ENCODE measurements around the gene FERD3L. TPM values are rescaled to one million over a fixed set of nuclear protein-coding genes. Genes with fewer than 3 reads are reported as not detected.

The FERD3L gene
- total RNA-seq, 1 experiment from 2014 or later: not detected

Other genes with a start within 250 kb of the FERD3L start
- gene TWIST1, start 27.8 kb downstream of the FERD3L start, total RNA-seq (2021; ENCODE audit: unreplicated experiment): not detected

Measured in Panc1 (cell line).